Measurements from ENCODE around the gene PEX26.
"Not testable (repeated sequence)": the region's sequence is repeated elsewhere in the genome, so short reads cannot be mapped to it uniquely, and the experiment has no call there.

PEX26 gene

GRCh38 chr22:18136563-18137320, 59.0 kb downstream of the PEX26 start:
- H3K4me1 ChIP-seq: peaks cover 0 to 7% (median 0%) of the 10 kb centered on the region in 10 experiments; a peak in 5 of 20 replicates
- H3K27ac ChIP-seq: no peak overlapping the region
- no peak overlapping the region for H3K4me3 ChIP-seq
- H3K27me3 ChIP-seq: no peaks in the 10 kb centered on the region
- H3K9me3 ChIP-seq (replicated peaks in 1 of 11): peaks cover 11 to 19% (median 15%) of the 10 kb centered on the region in 11 experiments
- no peaks in the 10 kb centered on the region; a peak in 1 of 22 replicates for H4K20me1 ChIP-seq
- H3K36me3 ChIP-seq: peaks cover 0 to 12% (median 8%) of the 10 kb centered on the region in 11 experiments; a peak in 12 of 22 replicates
- no peak for TF ChIP-seq Cebpa-rat (IDR thresholded peaks at IDR 0.05)
- no peak overlapping the region for H3K4me2 ChIP-seq
- H3K9ac ChIP-seq: no peak overlapping the region

- not testable (repeated sequence) for H3K4me3 ChIP-seq, H3K9ac ChIP-seq, H3K4me1 ChIP-seq, H3K27me3 ChIP-seq, H3K4me2 ChIP-seq, H4K20me1 ChIP-seq, H3K27ac ChIP-seq
- peaks cover 0 to 13% (median 8%) of the 10 kb centered on the region in 11 experiments; a peak in 12 of 22 replicates for H3K36me3 ChIP-seq
- peaks cover 11 to 29% (median 19%) of the 10 kb centered on the region in 11 experiments for H3K9me3 ChIP-seq (replicated peaks in 1 of 11)
These were observed 63.2 kb downstream of the PEX26 start for GRCh38 chr22:18141004-18141403.

- Histone ChIP-seq H3K27ac (no peak overlapping the region), H3K9me3 (replicated peaks in 1 of 11) (peaks cover 11 to 29% (median 19%) of the 10 kb centered on the region in 11 experiments)
These were observed 66.3 kb downstream of the PEX26 start for GRCh38 chr22:18144105-18144504.

GRCh38 chr22:18145676-18146388, 68.0 kb downstream of the PEX26 start:
- no peak overlapping the region for H3K27ac ChIP-seq
- no peak overlapping the region for H3K4me3 ChIP-seq
- peaks cover 17 to 33% (median 27%) of the 10 kb centered on the region in 10 experiments for H3K4me1 ChIP-seq
- H3K36me3 ChIP-seq: peaks cover 0 to 10% (median 6%) of the 10 kb centered on the region in 11 experiments; a peak in 12 of 22 replicates
- TF ChIP-seq Cebpa-rat (IDR thresholded peaks at IDR 0.05): no peak
- no peak overlapping the region for H3K4me2 ChIP-seq
- H3K9me3 ChIP-seq (replicated peaks in 1 of 11): peaks cover 7 to 20% (median 13%) of the 10 kb centered on the region in 11 experiments
- H3K27me3 ChIP-seq: no peaks in the 10 kb centered on the region
- H3K9ac ChIP-seq: no peak overlapping the region
- no peaks in the 10 kb centered on the region for H4K20me1 ChIP-seq

More at GRCh38 chr22:18144105-18144504, 66.3 kb downstream of the PEX26 start:
- Histone ChIP-seq H4K20me1 (no peaks in the 10 kb centered on the region), H3K4me2 (no peak overlapping the region), H3K4me3 (no peak overlapping the region), H3K36me3 (peaks cover 0 to 13% (median 8%) of the 10 kb centered on the region in 11 experiments; a peak in 12 of 22 replicates), H3K4me1 (peaks cover 11 to 23% (median 20%) of the 10 kb centered on the region in 10 experiments), H3K9ac (no peak overlapping the region), H3K27me3 (no peaks in the 10 kb centered on the region)
- TF ChIP-seq Cebpa-rat (IDR thresholded peaks at IDR 0.05): no peak

GRCh38 chr22:18146389-18146753, 68.6 kb downstream of the PEX26 start:
- no peak overlapping the region for H3K4me2 ChIP-seq
- H3K27ac ChIP-seq: no peak overlapping the region
- H3K27me3 ChIP-seq: no peaks in the 10 kb centered on the region
- no peak overlapping the region for H3K9ac ChIP-seq
- no peak for TF ChIP-seq Cebpa-rat (IDR thresholded peaks at IDR 0.05)
- no peak overlapping the region for H3K4me3 ChIP-seq
- no peaks in the 10 kb centered on the region for H4K20me1 ChIP-seq
- H3K36me3 ChIP-seq: peaks cover 0 to 5% (median 2%) of the 10 kb centered on the region in 11 experiments; a peak in 11 of 22 replicates
- peaks cover 17 to 37% (median 27%) of the 10 kb centered on the region in 10 experiments for H3K4me1 ChIP-seq
- peaks cover 2 to 15% (median 8%) of the 10 kb centered on the region in 11 experiments for H3K9me3 ChIP-seq (replicated peaks in 1 of 11)

- TF ChIP-seq Cebpa-rat (IDR thresholded peaks at IDR 0.05): no peak
- peak overlapping the region; percentile 86 to 98 (median 95); a peak in 21 of 22 replicates for H3K4me2 ChIP-seq
- peaks cover 0 to under 1% (median 0%) of the 10 kb centered on the region in 11 experiments; a peak in 1 of 22 replicates for H3K9me3 ChIP-seq (replicated peaks in 1 of 11)
- no peak overlapping the region; a peak in 1 of 20 replicates for H3K4me3 ChIP-seq
- H3K4me1 ChIP-seq: peaks cover 27 to 43% (median 36%) of the 10 kb centered on the region in 10 experiments
- H3K36me3 ChIP-seq: no peaks in the 10 kb centered on the region
- H3K27ac ChIP-seq: peak overlapping the region in 6 of 11 experiments; percentile 10 to 66 (median 56); a peak in 10 of 22 replicates
- peak overlapping the region in 2 of 11 experiments; percentile 23 to 33; a peak in 1 of 22 replicates for H3K9ac ChIP-seq
- no peaks in the 10 kb centered on the region for H3K27me3 ChIP-seq
- no peaks in the 10 kb centered on the region for H4K20me1 ChIP-seq
These were observed 70.0 kb downstream of the PEX26 start for GRCh38 chr22:18147791-18148190.

- Histone ChIP-seq H3K36me3 (no peaks in the 10 kb centered on the region), H3K9me3 (replicated peaks in 1 of 11) (no peaks in the 10 kb centered on the region), H3K9ac (peak overlapping the region in 2 of 11 experiments; percentile 5 to 23; a peak in 2 of 22 replicates), H3K4me3 (no peak overlapping the region; a peak in 1 of 20 replicates), H3K4me2 (peak overlapping the region; percentile 86 to 98 (median 95)), H3K4me1 (peaks cover 28 to 43% (median 36%) of the 10 kb centered on the region in 10 experiments), H4K20me1 (no peaks in the 10 kb centered on the region), H3K27me3 (no peaks in the 10 kb centered on the region), H3K27ac (peak overlapping the region in 5 of 11 experiments; percentile 10 to 69 (median 63); a peak in 8 of 22 replicates)
- TF ChIP-seq Cebpa-rat (IDR thresholded peaks at IDR 0.05): peak in 1 of 11 experiments; percentile 31; a peak in 1 of 22 replicates
These were observed 70.6 kb downstream of the PEX26 start for GRCh38 chr22:18148293-18148965.

- Histone ChIP-seq H3K27me3 (no peaks in the 10 kb centered on the region), H3K9ac (peak overlapping the region in 1 of 11 experiments; percentile 21; a peak in 1 of 22 replicates), H3K9me3 (replicated peaks in 1 of 11) (no peaks in the 10 kb centered on the region), H3K4me2 (peak overlapping the region; percentile 16 to 65 (median 34)), H3K36me3 (no peaks in the 10 kb centered on the region), H3K27ac (no peak overlapping the region), H4K20me1 (peaks cover 0 to 7% (median 0%) of the 10 kb centered on the region in 11 experiments; a peak in 1 of 22 replicates), H3K4me3 (no peak overlapping the region), H3K4me1 (peaks cover 26 to 38% (median 33%) of the 10 kb centered on the region in 10 experiments)
- no peak for TF ChIP-seq Cebpa-rat (IDR thresholded peaks at IDR 0.05)
These were observed 74.7 kb downstream of the PEX26 start for GRCh38 chr22:18152519-18152918.

All from BLaER1 treated with 17β-estradiol and CSF1 and Interleukin-3, amounts not matched to agents 10 nM and 100 nM (cell line).